DOHH2 (cell line): ENCODE measurements around the gene PYY.

ENCODE experiments used
- H3F3A ChIP-seq: fragments of 200-600 bp; sonication (generic), shearing (Covaris generic); 2 replicates; pipeline ENCODE4 v1.6.0; 2016; ENCODE audit warnings: antibody characterized with exemption, mild to moderate bottlenecking; ENCODE audit not compliant: control insufficient read depth, insufficient read depth
- H3K27ac ChIP-seq: fragments of 200-600 bp; sonication (generic); 2 replicates; pipeline ENCODE4 v1.5.1; 2014; ENCODE audit warnings: low read depth, mild to moderate bottlenecking, low read length, moderate library complexity
- H3K27me3 ChIP-seq: fragments of 200-600 bp; sonication (generic); 2 replicates; pipeline ENCODE4 v1.6.1; 2014; ENCODE audit warnings: mild to moderate bottlenecking, low read length, mixed read lengths; ENCODE audit not compliant: control insufficient read depth
- H3K36me3 ChIP-seq: fragments of 200-600 bp; sonication (generic); 2 replicates; pipeline ENCODE4 v1.6.1; 2014; ENCODE audit warnings: mild to moderate bottlenecking, low read length, moderate library complexity, mixed read lengths; ENCODE audit not compliant: control insufficient read depth
- H3K4me1 ChIP-seq: fragments of 200-600 bp; sonication (generic); 2 replicates; pipeline ENCODE4 v1.6.1; 2014; ENCODE audit warnings: mild to moderate bottlenecking, low read length, mixed read lengths; ENCODE audit not compliant: control insufficient read depth
- H3K4me2 ChIP-seq: fragments of 200-600 bp; sonication (generic); 2 replicates; pipeline ENCODE4 v1.6.0; 2014; ENCODE audit warnings: mild to moderate bottlenecking, low read length, moderate library complexity
- H3K4me3 ChIP-seq: fragments of 200-600 bp; sonication (generic); 2 replicates; pipeline ENCODE4 v1.5.1; 2014; ENCODE audit warnings: mild to moderate bottlenecking, low read length, mixed read lengths
- H3K79me2 ChIP-seq: fragments of 200-600 bp; sonication (generic); 2 replicates; pipeline ENCODE4 v1.6.1; 2014; ENCODE audit warnings: mild to moderate bottlenecking, low read length, mixed read lengths; ENCODE audit not compliant: control insufficient read depth
- H3K9me2 ChIP-seq: fragments of 200-600 bp; sonication (generic); replicated peaks from 2 replicates; pipeline ENCODE4 v1.6.1; 2014; ENCODE audit warnings: mild to moderate bottlenecking, low read length, mixed read lengths; ENCODE audit not compliant: control insufficient read depth
- H3K9me3 ChIP-seq: fragments of 200-600 bp; sonication (generic); 2 replicates; pipeline ENCODE4 v1.6.1; 2014; ENCODE audit warnings: antibody characterized with exemption, low read length, mixed read lengths; ENCODE audit not compliant: control insufficient read depth, insufficient read depth
- H4K20me1 ChIP-seq: fragments of 200-600 bp; sonication (generic); 2 replicates; pipeline ENCODE4 v1.6.0; 2014; ENCODE audit warnings: low read depth, mild to moderate bottlenecking, antibody characterized with exemption, low read length, moderate library complexity; ENCODE audit not compliant: control insufficient read depth, insufficient read depth
- CTCF ChIP-seq: fragments of 200-600 bp; sonication (generic); IDR thresholded peaks from one replicate; pipeline ENCODE4 v1.5.1; 2014; ENCODE audit warnings: antibody characterized with exemption, mild to moderate bottlenecking, low read depth, low read length; ENCODE audit not compliant: poor library complexity, severe bottlenecking
- EZH2phosphoT487 ChIP-seq: fragments of 200-600 bp; sonication (generic); IDR thresholded peaks from 2 replicates; pipeline ENCODE4 v1.6.1; 2017; ENCODE audit warnings: borderline replicate concordance, mild to moderate bottlenecking, antibody characterized with exemption, low read length, moderate library complexity, mixed read lengths

Gene PYY

GRCh38 chr17:43983196-43983514 lies 29.4 kb upstream of the PYY start:
- H4K20me1 ChIP-seq: no peaks in the 10 kb centered on the region
- no peaks in the 10 kb centered on the region for H3K4me1 ChIP-seq
- no peak overlapping the region for H3K4me3 ChIP-seq
- H3K79me2 ChIP-seq: no peaks in the 10 kb centered on the region
- no peak overlapping the region for H3K4me2 ChIP-seq
- H3K9me2 ChIP-seq: no peaks in the 10 kb centered on the region
- H3K9me3 ChIP-seq: no peaks in the 10 kb centered on the region
- H3F3A ChIP-seq: no peaks in the 10 kb centered on the region
- no peak overlapping the region for H3K27ac ChIP-seq
- TF ChIP-seq EZH2phosphoT487: no peak
- no peak for TF ChIP-seq CTCF
- H3K36me3 ChIP-seq: no peaks in the 10 kb centered on the region
- H3K27me3 ChIP-seq: peaks cover 2% of the 10 kb centered on the region; the same call in 1 of the 2 replicates

- Histone ChIP-seq H3K9me3 (no peaks in the 10 kb centered on the region), H3K4me3 (no peak overlapping the region), H3K4me1 (no peaks in the 10 kb centered on the region), H3K79me2 (no peaks in the 10 kb centered on the region), H4K20me1 (no peaks in the 10 kb centered on the region), H3K4me2 (no peak overlapping the region), H3K36me3 (no peaks in the 10 kb centered on the region), H3K9me2 (no peaks in the 10 kb centered on the region), H3K27ac (no peak overlapping the region), H3F3A (no peaks in the 10 kb centered on the region), H3K27me3 (peaks cover 2% of the 10 kb centered on the region; the same call in 1 of the 2 replicates)
- TF ChIP-seq EZH2phosphoT487 (no peak), CTCF (no peak)
Measured at GRCh38 chr17:43982171-43982570, 28.4 kb upstream of the PYY start.

- Histone ChIP-seq H3K27me3 (peaks cover 2% of the 10 kb centered on the region; the same call in 1 of the 2 replicates), H3K4me3 (no peak overlapping the region), H3K9me2 (no peaks in the 10 kb centered on the region), H3K4me2 (no peak overlapping the region), H3K9me3 (no peaks in the 10 kb centered on the region), H3K79me2 (no peaks in the 10 kb centered on the region), H4K20me1 (no peaks in the 10 kb centered on the region), H3K27ac (no peak overlapping the region), H3K4me1 (no peaks in the 10 kb centered on the region), H3F3A (no peaks in the 10 kb centered on the region), H3K36me3 (no peaks in the 10 kb centered on the region)
- no peak for TF ChIP-seq CTCF
- no peak for TF ChIP-seq EZH2phosphoT487
Measured at GRCh38 chr17:43979671-43980070, 25.9 kb upstream of the PYY start.

- TF ChIP-seq EZH2phosphoT487 (no peak), CTCF (no peak)
- Histone ChIP-seq H3F3A (no peaks in the 10 kb centered on the region), H3K27ac (no peak overlapping the region), H3K79me2 (no peaks in the 10 kb centered on the region), H3K9me3 (no peaks in the 10 kb centered on the region), H3K4me1 (no peaks in the 10 kb centered on the region), H3K9me2 (no peaks in the 10 kb centered on the region), H3K27me3 (peaks cover 2% of the 10 kb centered on the region; the same call in 1 of the 2 replicates), H3K4me3 (no peak overlapping the region), H3K36me3 (no peaks in the 10 kb centered on the region), H3K4me2 (no peak overlapping the region), H4K20me1 (no peaks in the 10 kb centered on the region)
Measured at GRCh38 chr17:43979011-43979410, 25.3 kb upstream of the PYY start.
